ENCODE measurements around the gene SYT8.

SYT8 gene

GRCh38 chr11:1791912-1792311 lies 42.9 kb upstream of the SYT8 start:
- Histone ChIP-seq H3K9ac (ENCODE audit: low read length) (no peak overlapping the region), H3K27ac (ENCODE audit: low read length) (no peak overlapping the region), H3F3A (ENCODE audit: insufficient read depth, low read length) (no peaks in the 10 kb centered on the region), H3K9me3 (replicated peaks; ENCODE audit: insufficient read depth, low read length) (no peaks in the 10 kb centered on the region), H3K79me2 (ENCODE audit: low read length) (no peaks in the 10 kb centered on the region), H3K4me3 (ENCODE audit: low read length) (no peak overlapping the region), H3K4me1 (ENCODE audit: low read length) (no peaks in the 10 kb centered on the region), H3K27me3 (replicated peaks; ENCODE audit: insufficient read depth, low read length) (peaks cover 93% of the 10 kb centered on the region), H3K4me2 (ENCODE audit: low read depth, low read length) (no peak overlapping the region), H2AFZ (ENCODE audit: low read length) (no peak overlapping the region), H3K36me3 (replicated peaks; ENCODE audit: insufficient read depth, low read length) (no peaks in the 10 kb centered on the region), H4K20me1 (ENCODE audit: insufficient read depth, low read length) (no peaks in the 10 kb centered on the region), H3K9me2 (replicated peaks; ENCODE audit: insufficient read depth, low read length) (no peaks in the 10 kb centered on the region)
- TF ChIP-seq, protein P1, sequence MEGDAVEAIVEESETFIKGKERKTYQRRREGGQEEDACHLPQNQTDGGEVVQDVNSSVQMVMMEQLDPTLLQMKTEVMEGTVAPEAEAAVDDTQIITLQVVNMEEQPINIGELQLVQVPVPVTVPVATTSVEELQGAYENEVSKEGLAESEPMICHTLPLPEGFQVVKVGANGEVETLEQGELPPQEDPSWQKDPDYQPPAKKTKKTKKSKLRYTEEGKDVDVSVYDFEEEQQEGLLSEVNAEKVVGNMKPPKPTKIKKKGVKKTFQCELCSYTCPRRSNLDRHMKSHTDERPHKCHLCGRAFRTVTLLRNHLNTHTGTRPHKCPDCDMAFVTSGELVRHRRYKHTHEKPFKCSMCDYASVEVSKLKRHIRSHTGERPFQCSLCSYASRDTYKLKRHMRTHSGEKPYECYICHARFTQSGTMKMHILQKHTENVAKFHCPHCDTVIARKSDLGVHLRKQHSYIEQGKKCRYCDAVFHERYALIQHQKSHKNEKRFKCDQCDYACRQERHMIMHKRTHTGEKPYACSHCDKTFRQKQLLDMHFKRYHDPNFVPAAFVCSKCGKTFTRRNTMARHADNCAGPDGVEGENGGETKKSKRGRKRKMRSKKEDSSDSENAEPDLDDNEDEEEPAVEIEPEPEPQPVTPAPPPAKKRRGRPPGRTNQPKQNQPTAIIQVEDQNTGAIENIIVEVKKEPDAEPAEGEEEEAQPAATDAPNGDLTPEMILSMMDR (IDR thresholded peaks at IDR 0.05; ENCODE audit: low read length), result no peak
- TF ChIP-seq EZH2 (optimal IDR thresholded peaks at IDR 0.05; ENCODE audit: low read depth, low read length) (no peak), EZH2phosphoT487 (IDR thresholded peaks at IDR 0.05; ENCODE audit: low read length) (no peak)
- no peak for DNase-seq

DNA sequence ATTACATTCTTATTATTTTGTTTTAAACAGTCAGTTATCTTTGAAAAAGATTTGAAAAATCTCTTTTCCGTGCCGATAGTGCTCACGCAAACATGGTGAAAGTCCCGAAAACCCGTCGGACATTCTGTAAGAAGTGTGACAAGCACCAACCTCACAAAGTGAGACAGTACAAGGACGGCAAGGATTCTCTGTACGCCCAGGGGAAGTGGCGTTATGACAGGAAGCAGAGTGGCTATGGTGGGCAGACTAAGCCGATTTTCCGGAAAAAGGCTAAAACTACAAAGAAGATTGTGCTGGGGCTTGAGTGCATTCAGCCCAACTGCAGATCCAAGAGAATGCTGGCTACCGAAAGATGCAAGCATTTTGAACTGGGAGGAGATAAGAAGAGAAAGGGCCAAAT lies 42.3 kb upstream of the SYT8 start:
- H3K9me2 ChIP-seq (replicated peaks; ENCODE audit: insufficient read depth, low read length), result no peaks in the 10 kb centered on the region
- H2AFZ ChIP-seq (ENCODE audit: low read length), result no peak overlapping the region
- no peaks in the 10 kb centered on the region for H3K9me3 ChIP-seq (replicated peaks; ENCODE audit: insufficient read depth, low read length)
- H3K4me3 ChIP-seq (ENCODE audit: low read length), result no peak overlapping the region
- H4K20me1 ChIP-seq (ENCODE audit: insufficient read depth, low read length), result no peaks in the 10 kb centered on the region
- no peak overlapping the region for H3K27ac ChIP-seq (ENCODE audit: low read length)
- H3K4me2 ChIP-seq (ENCODE audit: low read depth, low read length), result no peak overlapping the region
- H3K4me1 ChIP-seq (ENCODE audit: low read length), result no peaks in the 10 kb centered on the region
- peaks cover 93% of the 10 kb centered on the region for H3K27me3 ChIP-seq (replicated peaks; ENCODE audit: insufficient read depth, low read length)
- no peak for DNase-seq
- H3K36me3 ChIP-seq (replicated peaks; ENCODE audit: insufficient read depth, low read length), result no peaks in the 10 kb centered on the region
- H3F3A ChIP-seq (ENCODE audit: insufficient read depth, low read length), result no peaks in the 10 kb centered on the region
- H3K79me2 ChIP-seq (ENCODE audit: low read length), result no peaks in the 10 kb centered on the region
- no peak overlapping the region for H3K9ac ChIP-seq (ENCODE audit: low read length)
- TF ChIP-seq EZH2phosphoT487 (IDR thresholded peaks at IDR 0.05; ENCODE audit: low read length) (no peak), EZH2 (optimal IDR thresholded peaks at IDR 0.05; ENCODE audit: low read depth, low read length) (no peak)

DNA sequence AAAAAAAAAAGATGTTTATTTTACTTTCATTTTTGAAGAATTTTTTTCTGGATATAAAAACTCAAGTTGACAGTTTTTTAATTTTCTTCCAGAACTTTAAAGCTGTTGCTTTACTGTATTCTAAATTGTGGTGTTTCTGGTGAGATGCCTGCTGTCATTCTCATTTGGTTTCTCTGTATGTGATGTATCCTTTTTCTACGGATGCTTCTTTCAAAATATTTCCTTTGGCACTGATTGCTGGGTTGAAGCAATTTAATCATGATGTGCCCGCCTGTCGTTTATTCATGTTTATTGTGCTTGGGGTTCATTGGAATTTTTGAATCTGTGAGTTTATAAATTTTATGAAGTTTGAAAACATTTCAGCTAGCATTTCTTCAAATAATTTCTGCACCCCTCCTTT lies 41.7 kb upstream of the SYT8 start:
- no peak overlapping the region for H3K27ac ChIP-seq (ENCODE audit: low read length)
- no peaks in the 10 kb centered on the region for H3K4me1 ChIP-seq (ENCODE audit: low read length)
- H3K27me3 ChIP-seq (replicated peaks; ENCODE audit: insufficient read depth, low read length), result peaks cover 94% of the 10 kb centered on the region
- peak overlapping the region; percentile 17; the same call in 1 of the 2 replicates for H3K4me3 ChIP-seq (ENCODE audit: low read length)
- no peaks in the 10 kb centered on the region for H3K9me2 ChIP-seq (replicated peaks; ENCODE audit: insufficient read depth, low read length)
- no peak overlapping the region for H2AFZ ChIP-seq (ENCODE audit: low read length)
- no peaks in the 10 kb centered on the region for H3F3A ChIP-seq (ENCODE audit: insufficient read depth, low read length)
- no peak for DNase-seq
- H3K79me2 ChIP-seq (ENCODE audit: low read length), result no peaks in the 10 kb centered on the region
- no peaks in the 10 kb centered on the region for H4K20me1 ChIP-seq (ENCODE audit: insufficient read depth, low read length)
- TF ChIP-seq, protein P1 (IDR thresholded peaks at IDR 0.05; ENCODE audit: low read length), result no peak
- no peak for TF ChIP-seq EZH2phosphoT487 (IDR thresholded peaks at IDR 0.05; ENCODE audit: low read length)
- TF ChIP-seq EZH2 (optimal IDR thresholded peaks at IDR 0.05; ENCODE audit: low read depth, low read length), result no peak
- H3K9me3 ChIP-seq (replicated peaks; ENCODE audit: insufficient read depth, low read length), result no peaks in the 10 kb centered on the region
- H3K9ac ChIP-seq (ENCODE audit: low read length), result no peak overlapping the region
- peak overlapping the region; percentile 35; the same call in 1 of the 2 replicates for H3K4me2 ChIP-seq (ENCODE audit: low read depth, low read length)
- no peaks in the 10 kb centered on the region for H3K36me3 ChIP-seq (replicated peaks; ENCODE audit: insufficient read depth, low read length)

- Histone ChIP-seq H3K9me3 (replicated peaks; ENCODE audit: insufficient read depth, low read length) (no peaks in the 10 kb centered on the region), H3K79me2 (ENCODE audit: low read length) (no peaks in the 10 kb centered on the region), H3K4me3 (ENCODE audit: low read length) (no peak overlapping the region), H3K4me2 (ENCODE audit: low read depth, low read length) (no peak overlapping the region), H2AFZ (ENCODE audit: low read length) (no peak overlapping the region), H3K9ac (ENCODE audit: low read length) (no peak overlapping the region), H3K4me1 (ENCODE audit: low read length) (no peaks in the 10 kb centered on the region), H4K20me1 (ENCODE audit: insufficient read depth, low read length) (no peaks in the 10 kb centered on the region), H3F3A (ENCODE audit: insufficient read depth, low read length) (no peaks in the 10 kb centered on the region), H3K36me3 (replicated peaks; ENCODE audit: insufficient read depth, low read length) (no peaks in the 10 kb centered on the region), H3K27ac (ENCODE audit: low read length) (no peak overlapping the region), H3K27me3 (replicated peaks; ENCODE audit: insufficient read depth, low read length) (peaks cover 97% of the 10 kb centered on the region), H3K9me2 (replicated peaks; ENCODE audit: insufficient read depth, low read length) (no peaks in the 10 kb centered on the region)
- TF ChIP-seq, protein P1 (IDR thresholded peaks at IDR 0.05; ENCODE audit: low read length), result no peak
- no peak for DNase-seq
Measured at GRCh38 chr11:1796413-1797011, 38.3 kb upstream of the SYT8 start.

Data from MM.1S (cell line).